ENCODE results near the gene TMEM131L.

- TF ChIP-seq CTCF (IDR thresholded peaks at IDR 0.05; ENCODE audit: low read depth, low read length, missing input control): no peak
- no peak for TF ChIP-seq SP1 (IDR thresholded peaks at IDR 0.05)
- no peak for TF ChIP-seq JUND (IDR thresholded peaks at IDR 0.05)
- no peak for TF ChIP-seq ATF3 (IDR thresholded peaks at IDR 0.05)
- TF ChIP-seq RAD21 (IDR thresholded peaks at IDR 0.05): no peak
- TF ChIP-seq, protein P1, sequence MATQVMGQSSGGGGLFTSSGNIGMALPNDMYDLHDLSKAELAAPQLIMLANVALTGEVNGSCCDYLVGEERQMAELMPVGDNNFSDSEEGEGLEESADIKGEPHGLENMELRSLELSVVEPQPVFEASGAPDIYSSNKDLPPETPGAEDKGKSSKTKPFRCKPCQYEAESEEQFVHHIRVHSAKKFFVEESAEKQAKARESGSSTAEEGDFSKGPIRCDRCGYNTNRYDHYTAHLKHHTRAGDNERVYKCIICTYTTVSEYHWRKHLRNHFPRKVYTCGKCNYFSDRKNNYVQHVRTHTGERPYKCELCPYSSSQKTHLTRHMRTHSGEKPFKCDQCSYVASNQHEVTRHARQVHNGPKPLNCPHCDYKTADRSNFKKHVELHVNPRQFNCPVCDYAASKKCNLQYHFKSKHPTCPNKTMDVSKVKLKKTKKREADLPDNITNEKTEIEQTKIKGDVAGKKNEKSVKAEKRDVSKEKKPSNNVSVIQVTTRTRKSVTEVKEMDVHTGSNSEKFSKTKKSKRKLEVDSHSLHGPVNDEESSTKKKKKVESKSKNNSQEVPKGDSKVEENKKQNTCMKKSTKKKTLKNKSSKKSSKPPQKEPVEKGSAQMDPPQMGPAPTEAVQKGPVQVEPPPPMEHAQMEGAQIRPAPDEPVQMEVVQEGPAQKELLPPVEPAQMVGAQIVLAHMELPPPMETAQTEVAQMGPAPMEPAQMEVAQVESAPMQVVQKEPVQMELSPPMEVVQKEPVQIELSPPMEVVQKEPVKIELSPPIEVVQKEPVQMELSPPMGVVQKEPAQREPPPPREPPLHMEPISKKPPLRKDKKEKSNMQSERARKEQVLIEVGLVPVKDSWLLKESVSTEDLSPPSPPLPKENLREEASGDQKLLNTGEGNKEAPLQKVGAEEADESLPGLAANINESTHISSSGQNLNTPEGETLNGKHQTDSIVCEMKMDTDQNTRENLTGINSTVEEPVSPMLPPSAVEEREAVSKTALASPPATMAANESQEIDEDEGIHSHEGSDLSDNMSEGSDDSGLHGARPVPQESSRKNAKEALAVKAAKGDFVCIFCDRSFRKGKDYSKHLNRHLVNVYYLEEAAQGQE (IDR thresholded peaks at IDR 0.05): no peak
- no peak for TF ChIP-seq GABPA (IDR thresholded peaks at IDR 0.05 in 1 of 2, conservative IDR thresholded peaks at IDR 0.05 in 1 of 2)
- TF ChIP-seq, protein P2, sequence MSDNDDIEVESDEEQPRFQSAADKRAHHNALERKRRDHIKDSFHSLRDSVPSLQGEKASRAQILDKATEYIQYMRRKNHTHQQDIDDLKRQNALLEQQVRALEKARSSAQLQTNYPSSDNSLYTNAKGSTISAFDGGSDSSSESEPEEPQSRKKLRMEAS (IDR thresholded peaks at IDR 0.05): no peak
- TF ChIP-seq NR2F2 (IDR thresholded peaks at IDR 0.05): no peak
- no peak for TF ChIP-seq ZBTB33 (IDR thresholded peaks at IDR 0.05)
- no peak for TF ChIP-seq YY1 (IDR thresholded peaks at IDR 0.05)
- TF ChIP-seq TAF1 (conservative IDR thresholded peaks at IDR 0.05): no peak
These were observed 185.0 kb downstream of the TMEM131L start for GRCh38 chr4:153651116-153651515.
